HepG2 (cell line): ENCODE data around the gene PIGL. TPM values are rescaled to one million over a fixed set of nuclear protein-coding genes. Genes with fewer than 3 reads are reported as not detected.

ENCODE experiments used
- DNMT1 ChIP-seq: sonication (generic); formaldehyde crosslinking; IDR thresholded peaks from 2 replicates; pipeline ENCODE4 v1.5.1; 2020; ENCODE audit warnings: mild to moderate bottlenecking, missing genetic modification reagents
- DRAP1 ChIP-seq: IDR thresholded peaks from 2 replicates; pipeline ENCODE4 v1.6.1; 2016; ENCODE audit warnings: missing genetic modification reagents, missing compliant biosample characterization
- HNF1B ChIP-seq: sonication (generic); formaldehyde crosslinking; IDR thresholded peaks from 2 replicates; pipeline ENCODE4 v1.5.1; 2020; ENCODE audit warnings: mild to moderate bottlenecking, moderate library complexity, missing genetic modification reagents
- JUN ChIP-seq: sonication (generic); formaldehyde crosslinking; IDR thresholded peaks from 2 replicates; pipeline ENCODE4 v1.4.0; 2020; ENCODE audit warnings: mild to moderate bottlenecking, missing genetic modification reagents
- KAT8 ChIP-seq: IDR thresholded peaks from 2 replicates; pipeline ENCODE4 v1.6.1; 2016; ENCODE audit warnings: missing genetic modification reagents, missing compliant biosample characterization
- MEIS2 ChIP-seq: sonication (generic); formaldehyde crosslinking; IDR thresholded peaks from 2 replicates; pipeline ENCODE4 v1.9.0; 2021; ENCODE audit warnings: mild to moderate bottlenecking, missing genetic modification reagents
- NCOA1 ChIP-seq: sonication (generic); formaldehyde crosslinking; IDR thresholded peaks from 2 replicates; pipeline ENCODE4 v1.9.0; 2021; ENCODE audit warnings: missing genetic modification reagents
- NR2F6 ChIP-seq, 2 experiments: IDR thresholded peaks; 2 replicates each; pipeline ENCODE4 v1.6.1; 2016; ENCODE audit warnings: antibody characterized with exemption in 1 of 2, mild to moderate bottlenecking in 1 of 2
- PHF5A ChIP-seq: IDR thresholded peaks from one replicate; pipeline ENCODE4 v1.6.1; 2018; ENCODE audit warnings: low read depth, missing genetic modification reagents; ENCODE audit not compliant: unreplicated experiment
- RARA ChIP-seq: IDR thresholded peaks from 2 replicates; pipeline ENCODE4 v1.6.1; 2016; ENCODE audit warnings: missing genetic modification reagents, missing compliant biosample characterization
- RBFOX2 ChIP-seq: fragments of 200-400 bp; formaldehyde crosslinking; IDR thresholded peaks from 2 replicates; pipeline ENCODE4 v1.6.1; 2017; ENCODE audit warnings: low read depth, mild to moderate bottlenecking, low read length
- SOX5 ChIP-seq: IDR thresholded peaks from 2 replicates; pipeline ENCODE4 v1.6.1; 2016; ENCODE audit warnings: borderline replicate concordance
- TRIM24 ChIP-seq: sonication (generic); formaldehyde crosslinking; IDR thresholded peaks from 2 replicates; pipeline ENCODE4 v1.8.0; 2022; ENCODE audit warnings: mild to moderate bottlenecking, missing genetic modification reagents
- XRCC5 ChIP-seq: fragments of 200-400 bp; formaldehyde crosslinking; optimal IDR thresholded peaks from 2 replicates; pipeline ENCODE3; 2017; ENCODE audit warnings: mild to moderate bottlenecking, low read length
- ZBED4 ChIP-seq: sonication (generic); formaldehyde crosslinking; IDR thresholded peaks from 2 replicates; pipeline ENCODE4 v1.4.0; 2020; ENCODE audit warnings: missing genetic modification reagents, borderline replicate concordance
- ZBTB8A ChIP-seq: sonication (generic); formaldehyde crosslinking; IDR thresholded peaks from 2 replicates; pipeline ENCODE4 v1.4.0; 2020; ENCODE audit warnings: mild to moderate bottlenecking, low read depth, missing genetic modification reagents, borderline replicate concordance
- ZNF124 ChIP-seq: sonication (generic); formaldehyde crosslinking; IDR thresholded peaks from 2 replicates; pipeline ENCODE4 v1.4.0; 2020; ENCODE audit warnings: missing genetic modification reagents
- ZNF317 ChIP-seq: sonication (generic); formaldehyde crosslinking; IDR thresholded peaks from 2 replicates; pipeline ENCODE4 v1.5.0; 2020; ENCODE audit warnings: mild to moderate bottlenecking, missing genetic modification reagents
- ZNF335 ChIP-seq: sonication (generic); formaldehyde crosslinking; IDR thresholded peaks from 2 replicates; pipeline ENCODE4 v1.4.0; 2020; ENCODE audit warnings: missing genetic modification reagents
- ZNF34 ChIP-seq: sonication (generic); formaldehyde crosslinking; IDR thresholded peaks from 2 replicates; pipeline ENCODE4 v1.4.0; 2020; ENCODE audit warnings: mild to moderate bottlenecking, missing genetic modification reagents, borderline replicate concordance
- ZNF354B ChIP-seq: sonication (generic); formaldehyde crosslinking; IDR thresholded peaks from 2 replicates; pipeline ENCODE4 v1.8.0; 2022; ENCODE audit warnings: mild to moderate bottlenecking, missing genetic modification reagents
- ZNF629 ChIP-seq: sonication (generic); formaldehyde crosslinking; conservative IDR thresholded peaks from 2 replicates; pipeline ENCODE4 v1.5.0; 2020; ENCODE audit warnings: missing genetic modification reagents
- ZNF740 ChIP-seq: sonication (generic); formaldehyde crosslinking; IDR thresholded peaks from 2 replicates; pipeline ENCODE4 v1.4.0; 2020; ENCODE audit warnings: missing genetic modification reagents
- ZSCAN29 ChIP-seq: sonication (generic); formaldehyde crosslinking; conservative IDR thresholded peaks from 2 replicates; pipeline ENCODE4 v1.4.0; 2020; ENCODE audit warnings: mild to moderate bottlenecking, missing genetic modification reagents
- polyA plus RNA-seq, 8 experiments: library from polyadenylated mRNA; depleted of rRNA in 3 of 8; stranded (reverse) in 7 of 8; unstranded in 1 of 8; fragments of >200 nt; fragmentation: Illumina TruSeq in 4 of 8; extraction: Trizol in 4 of 8; gene quantifications; 2 replicates each; pipeline versions ENCODE4 v1.2.1 to v1.2.3, GENCODE V29; 2011 to 2016; ENCODE audit warnings: low read depth in 4 of 8, missing spikeins in 1 of 8, mixed read lengths in 1 of 8; ENCODE audit not compliant: insufficient read depth in 1 of 8
- total RNA-seq, 5 experiments: library from RNA; depleted of rRNA; stranded (reverse); fragments of >200 nt; fragmentation: Illumina TruSeq; extraction: Trizol; gene quantifications; 2 replicates each; pipeline ENCODE4 v1.2.3, GENCODE V29; 2016; ENCODE audit warnings: low read depth in 1 of 5

PIGL gene
- total and polyA plus RNA-seq, 2 of the 13 experiments (the other 11 are each of a cell fraction or from before 2014, with no cell fraction given): 28.5 to 63.8 TPM

- TF ChIP-seq ZBED4 (CRISPR knock-in tag) (no peak), DNMT1 (CRISPR knock-in tag) (no peak), ZNF354B (no peak), PHF5A (peak; percentile 55), RARA (CRISPR knock-in tag) (peak; percentile 47), ZNF740 (no peak), ZNF335 (CRISPR knock-in tag) (peak; percentile 66; the same call in 1 of the 2 replicates), XRCC5 (peak; percentile 41), TRIM24 (CRISPR knock-in tag) (no peak), RBFOX2 (peak; percentile 44), NCOA1 (CRISPR knock-in tag) (no peak), ZNF629 (CRISPR knock-in tag) (peak; percentile 44; the same call in 1 of the 2 replicates), ZNF317 (peak; percentile 53; the same call in 1 of the 2 replicates), ZSCAN29 (CRISPR knock-in tag) (peak; percentile 65; the same call in 1 of the 2 replicates), KAT8 (CRISPR knock-in tag) (peak; percentile 63; the same call in 1 of the 2 replicates), ZNF34 (CRISPR knock-in tag) (no peak), ZBTB8A (peak; percentile 69; the same call in 1 of the 2 replicates), HNF1B (CRISPR knock-in tag) (no peak; the same call in 1 of the 2 replicates), JUN (CRISPR knock-in tag) (peak; percentile 70), NR2F6 (IDR thresholded peaks at IDR 0.05) (no peak; the same call in none of the 2 replicates), NR2F6 (CRISPR knock-in tag; IDR thresholded peaks at IDR 0.05) (peak; percentile 48; the same call in 1 of the 2 replicates), MEIS2 (CRISPR knock-in tag) (0 out of 2 replicates have a peak, but pooled peaks have one; percentile 64), SOX5 (CRISPR knock-in tag) (peak; percentile 66; the same call in 1 of the 2 replicates), DRAP1 (peak; percentile 45; the same call in 1 of the 2 replicates), ZNF124 (CRISPR knock-in tag) (peak; percentile 64; the same call in 1 of the 2 replicates)
These were observed 96.4 kb downstream of the PIGL start (continued) for GRCh38 chr17:16313139-16314090.
